Upper lobe of right lung (tissue), 1 donor: Measurements from ENCODE around the gene SEC63. TPM values are rescaled to one million over a fixed set of nuclear protein-coding genes. Genes with fewer than 3 reads are reported as not detected.
"Not testable (repeated sequence)": the region's sequence is repeated elsewhere in the genome, so short reads cannot be mapped to it uniquely, and the experiment has no call there.

Experiments used
- ATAC-seq: fragments of 200-7000 bp; cut with Tn5 transposase; one replicate; pipeline ENCODE4 v1.9.1; 2020; ENCODE audit warnings: mild to moderate bottlenecking, moderate library complexity
- DNase-seq: peaks from one replicate; pipeline ENCODE4 v3.0.0-alpha.2; 2020
- H3K27ac ChIP-seq: fragments of 200-600 bp; one replicate; pipeline ENCODE4 v1.8.0; 2022
- H3K27me3 ChIP-seq: fragments of 200-600 bp; one replicate; pipeline ENCODE4 v1.8.0; 2022; ENCODE audit warnings: mild to moderate bottlenecking
- H3K36me3 ChIP-seq: fragments of 200-600 bp; one replicate; pipeline ENCODE4 v1.8.0; 2022
- H3K4me1 ChIP-seq: fragments of 200-600 bp; one replicate; pipeline ENCODE4 v1.8.0; 2022
- H3K4me3 ChIP-seq: fragments of 200-600 bp; one replicate; pipeline ENCODE4 v1.8.0; 2022; ENCODE audit warnings: mild to moderate bottlenecking
- H3K9me3 ChIP-seq: fragments of 200-600 bp; one replicate; pipeline ENCODE4 v1.8.0; 2022
- CTCF ChIP-seq: fragments of 200-600 bp; IDR thresholded peaks from one replicate; pipeline ENCODE4 v1.8.0; 2022; ENCODE audit warnings: antibody characterized with exemption
- intact Hi-C: fragments of 100-400 bp; cut with DNase I; formaldehyde crosslinking; loops from one replicate; pipeline ENCODE4 v1.11.0; 2022
- total RNA-seq: library from RNA; stranded (reverse); fragmentation: NEBNext Ultra II Directional; extraction: Animal tissue kit (Norgen Biotek cat#: 25700); gene quantifications from one replicate; pipeline ENCODE4 v1.2.1, GENCODE V29; 2021
- donor health status: DM: no; HTN: yes; CAD: no; lungs with severe emphysema.

SEC63 gene
- total RNA-seq, 1 donor from 2014 or later: 118 TPM

- intact Hi-C loops: no loop called here
- Histone ChIP-seq H3K36me3 (no peaks in the 10 kb centered on the region), H3K4me3 (no peak overlapping the region), H3K9me3 (no peaks in the 10 kb centered on the region), H3K27ac (no peak overlapping the region), H3K27me3 (no peaks in the 10 kb centered on the region), H3K4me1 (no peaks in the 10 kb centered on the region)
- ATAC-seq: no peak
- TF ChIP-seq CTCF: no peak
- no peak for DNase-seq
These were observed 41.3 kb upstream of the SEC63 start for GRCh38 chr6:107999341-107999740.

GRCh38 chr6:107991772-107992550, 34.0 kb upstream of the SEC63 start:
- Histone ChIP-seq H3K36me3 (no peaks in the 10 kb centered on the region), H3K9me3 (no peaks in the 10 kb centered on the region), H3K4me1 (no peaks in the 10 kb centered on the region), H3K4me3 (no peak overlapping the region), H3K27ac (no peak overlapping the region), H3K27me3 (peaks cover 5% of the 10 kb centered on the region)
- no peak for TF ChIP-seq CTCF
- no peak for ATAC-seq
- intact Hi-C loops: no loop called here
- DNase-seq: no peak

GRCh38 chr6:107991061-107991460, 33.1 kb upstream of the SEC63 start:
- H3K9me3 ChIP-seq: no peaks in the 10 kb centered on the region
- no peaks in the 10 kb centered on the region for H3K36me3 ChIP-seq
- intact Hi-C loops: no loop called here
- ATAC-seq (no peak), DNase-seq (no peak)
- no peak for TF ChIP-seq CTCF
- no peaks in the 10 kb centered on the region for H3K4me1 ChIP-seq
- no peak overlapping the region for H3K4me3 ChIP-seq
- peaks cover 5% of the 10 kb centered on the region for H3K27me3 ChIP-seq
- H3K27ac ChIP-seq: no peak overlapping the region

- ATAC-seq, H3K27ac ChIP-seq, H3K27me3 ChIP-seq, H3K9me3 ChIP-seq, H3K36me3 ChIP-seq, H3K4me3 ChIP-seq, intact Hi-C loops, DNase-seq, H3K4me1 ChIP-seq: not testable (repeated sequence)
These were observed 32.6 kb upstream of the SEC63 start for GRCh38 chr6:107990587-107990986.

GRCh38 chr6:107989166-107990094, 31.4 kb upstream of the SEC63 start:
- no peak for DNase-seq
- ATAC-seq: no peak
- H3K36me3 ChIP-seq: no peaks in the 10 kb centered on the region
- TF ChIP-seq CTCF: no peak
- intact Hi-C loops: no loop called here
- H3K27me3 ChIP-seq: peaks cover 5% of the 10 kb centered on the region
- no peak overlapping the region for H3K4me3 ChIP-seq
- no peaks in the 10 kb centered on the region for H3K4me1 ChIP-seq
- H3K27ac ChIP-seq: no peak overlapping the region
- no peaks in the 10 kb centered on the region for H3K9me3 ChIP-seq

GRCh38 chr6:107988570-107988969, 30.6 kb upstream of the SEC63 start:
- intact Hi-C loops: no loop called here
- Histone ChIP-seq H3K4me3 (no peak overlapping the region), H3K27me3 (peaks cover 5% of the 10 kb centered on the region), H3K27ac (no peak overlapping the region), H3K9me3 (no peaks in the 10 kb centered on the region), H3K4me1 (no peaks in the 10 kb centered on the region), H3K36me3 (no peaks in the 10 kb centered on the region)
- no peak for DNase-seq
- ATAC-seq: no peak
- TF ChIP-seq CTCF: no peak
